ENCODE data around the gene KCNN1. TPM values are rescaled to one million over a fixed set of nuclear protein-coding genes. Genes with fewer than 3 reads are reported as not detected.
A peak's percentile ranks its signal among the peaks of the same experiment; 100 is the strongest.

KCNN1 gene
- total RNA-seq, 1 donor from 2014 or later: 1.8 TPM

DNA sequence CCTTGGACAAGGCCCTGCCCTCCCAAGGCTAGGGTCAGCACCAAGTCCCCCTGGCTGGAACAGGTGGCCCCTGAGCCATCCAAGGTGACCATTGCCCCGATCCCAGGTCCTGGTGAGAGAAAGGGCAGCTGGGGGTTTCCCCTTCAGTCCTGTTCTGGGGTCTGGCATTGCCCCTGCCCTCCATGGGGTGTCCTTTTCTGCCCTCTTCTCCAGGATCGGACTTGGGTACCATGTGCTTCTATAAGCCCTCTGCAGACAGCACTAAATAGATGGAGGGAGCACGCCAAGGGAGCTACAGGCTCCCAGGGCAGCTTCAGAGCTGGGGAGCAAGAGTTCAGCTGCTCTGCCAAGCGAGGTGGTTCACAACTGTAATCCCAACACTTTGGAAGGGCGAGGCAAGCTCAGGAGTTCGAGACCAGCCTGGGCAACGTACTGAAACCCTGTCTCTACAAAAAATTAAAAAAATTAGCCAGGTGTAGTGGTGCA is 13.5 kb upstream of the KCNN1 start:
- peaks cover 36% of the 10 kb centered on the region for H3K4me1 Mint-ChIP-seq
- no peaks in the 10 kb centered on the region for H3K9me3 ChIP-seq (ENCODE audit: low read depth)
- H3K36me3 ChIP-seq: no peaks in the 10 kb centered on the region
- no peak overlapping the region for H3K4me3 ChIP-seq
- peaks cover 44% of the 10 kb centered on the region for H3K4me1 ChIP-seq
- TF ChIP-seq EZH2 (IDR thresholded peaks at IDR 0.05) (no peak), EZH2phosphoT487 (IDR thresholded peaks at IDR 0.05) (no peak)
- TF ChIP-seq, protein P1, sequence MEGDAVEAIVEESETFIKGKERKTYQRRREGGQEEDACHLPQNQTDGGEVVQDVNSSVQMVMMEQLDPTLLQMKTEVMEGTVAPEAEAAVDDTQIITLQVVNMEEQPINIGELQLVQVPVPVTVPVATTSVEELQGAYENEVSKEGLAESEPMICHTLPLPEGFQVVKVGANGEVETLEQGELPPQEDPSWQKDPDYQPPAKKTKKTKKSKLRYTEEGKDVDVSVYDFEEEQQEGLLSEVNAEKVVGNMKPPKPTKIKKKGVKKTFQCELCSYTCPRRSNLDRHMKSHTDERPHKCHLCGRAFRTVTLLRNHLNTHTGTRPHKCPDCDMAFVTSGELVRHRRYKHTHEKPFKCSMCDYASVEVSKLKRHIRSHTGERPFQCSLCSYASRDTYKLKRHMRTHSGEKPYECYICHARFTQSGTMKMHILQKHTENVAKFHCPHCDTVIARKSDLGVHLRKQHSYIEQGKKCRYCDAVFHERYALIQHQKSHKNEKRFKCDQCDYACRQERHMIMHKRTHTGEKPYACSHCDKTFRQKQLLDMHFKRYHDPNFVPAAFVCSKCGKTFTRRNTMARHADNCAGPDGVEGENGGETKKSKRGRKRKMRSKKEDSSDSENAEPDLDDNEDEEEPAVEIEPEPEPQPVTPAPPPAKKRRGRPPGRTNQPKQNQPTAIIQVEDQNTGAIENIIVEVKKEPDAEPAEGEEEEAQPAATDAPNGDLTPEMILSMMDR (IDR thresholded peaks at IDR 0.05): no peak
- peaks cover 68% of the 10 kb centered on the region for H3K27me3 ChIP-seq
- no peak overlapping the region for H2AFZ ChIP-seq (replicated peaks)
- H3K79me2 ChIP-seq (ENCODE audit: low read depth): no peaks in the 10 kb centered on the region
- DNase-seq (ENCODE audit: low spot score): no peak
- no peaks in the 10 kb centered on the region for H3K36me3 Mint-ChIP-seq
- no peak overlapping the region for H3K9ac ChIP-seq
- H3K27ac Mint-ChIP-seq: no peak overlapping the region
- peaks cover 60% of the 10 kb centered on the region for H3F3A ChIP-seq (ENCODE audit: low read depth)
- peak overlapping the region; percentile 82 for H3K4me3 Mint-ChIP-seq
- no peak overlapping the region for H3K27ac ChIP-seq
- peaks cover 48% of the 10 kb centered on the region for H4K20me1 ChIP-seq (ENCODE audit: low read depth)
- H3K4me2 ChIP-seq: no peak overlapping the region
- no peaks in the 10 kb centered on the region for H3K9me3 Mint-ChIP-seq
- peaks cover 30% of the 10 kb centered on the region for H3K27me3 Mint-ChIP-seq (ENCODE audit: insufficient read depth, low read depth)

DNA sequence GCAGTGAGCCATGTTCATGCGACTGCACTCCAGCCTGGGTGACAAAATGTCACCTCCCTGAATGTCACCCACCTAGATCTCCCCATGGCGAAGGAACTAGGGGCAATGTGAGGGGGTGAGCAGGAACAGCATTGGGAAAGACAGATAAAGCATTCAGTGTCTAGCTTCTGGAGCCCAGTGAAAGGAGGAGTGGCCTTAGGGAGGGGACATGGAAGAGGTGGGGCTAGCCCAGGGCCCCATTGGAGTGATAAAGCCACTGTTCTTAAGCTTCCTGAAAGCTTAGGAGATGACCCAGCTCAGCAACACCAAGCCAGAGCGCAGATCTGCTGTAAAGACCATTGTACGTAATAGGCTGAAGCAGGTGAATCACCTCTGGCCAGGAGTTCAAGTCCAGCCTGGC is 13.0 kb upstream of the KCNN1 start:
- TF ChIP-seq EZH2phosphoT487 (IDR thresholded peaks at IDR 0.05) (no peak), EZH2 (IDR thresholded peaks at IDR 0.05) (no peak)
- TF ChIP-seq, protein P1 (IDR thresholded peaks at IDR 0.05): no peak
- no peak overlapping the region for H3K4me2 ChIP-seq
- peaks cover 63% of the 10 kb centered on the region for H3K27me3 ChIP-seq
- H3K4me1 Mint-ChIP-seq: peaks cover 36% of the 10 kb centered on the region
- no peaks in the 10 kb centered on the region for H3K9me3 Mint-ChIP-seq
- H3K27me3 Mint-ChIP-seq (ENCODE audit: insufficient read depth, low read depth): peaks cover 30% of the 10 kb centered on the region
- H3F3A ChIP-seq (ENCODE audit: low read depth): peaks cover 56% of the 10 kb centered on the region
- H4K20me1 ChIP-seq (ENCODE audit: low read depth): peaks cover 48% of the 10 kb centered on the region
- peaks cover 40% of the 10 kb centered on the region for H3K4me1 ChIP-seq
- H3K36me3 ChIP-seq: no peaks in the 10 kb centered on the region
- no peaks in the 10 kb centered on the region for H3K36me3 Mint-ChIP-seq
- no peak overlapping the region for H3K27ac Mint-ChIP-seq
- H3K4me3 Mint-ChIP-seq: peak overlapping the region; percentile 82
- H3K4me3 ChIP-seq: no peak overlapping the region
- H2AFZ ChIP-seq (replicated peaks): no peak overlapping the region
- DNase-seq (ENCODE audit: low spot score): peak; percentile 58
- H3K79me2 ChIP-seq (ENCODE audit: low read depth): no peaks in the 10 kb centered on the region
- H3K9me3 ChIP-seq (ENCODE audit: low read depth): no peaks in the 10 kb centered on the region
- no peak overlapping the region for H3K9ac ChIP-seq
- no peak overlapping the region for H3K27ac ChIP-seq

DNA sequence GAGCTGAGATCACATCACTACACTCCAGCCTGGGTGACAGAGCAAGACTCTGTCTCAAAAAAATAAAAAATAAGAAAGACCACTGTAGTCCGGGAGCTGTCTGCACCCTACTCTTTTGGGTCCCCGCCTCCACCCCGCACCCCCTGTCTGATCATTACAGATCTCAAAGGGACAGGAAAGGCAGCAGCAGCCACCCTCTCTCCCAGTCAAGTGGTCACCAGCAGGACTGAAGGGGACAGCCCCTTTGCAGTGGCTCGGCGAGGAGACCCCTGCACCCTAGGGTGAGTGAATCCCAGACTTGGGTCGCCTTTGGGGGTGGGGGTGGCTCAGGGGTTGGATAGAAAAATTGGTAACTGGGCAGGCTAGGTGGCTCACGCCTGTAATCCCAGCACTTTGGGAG is 12.5 kb upstream of the KCNN1 start:
- Histone ChIP-seq H3K9ac (no peak overlapping the region), H3K4me1 (peaks cover 35% of the 10 kb centered on the region), H3K4me2 (no peak overlapping the region), H3K79me2 (ENCODE audit: low read depth) (no peaks in the 10 kb centered on the region), H3K27ac (no peak overlapping the region), H2AFZ (replicated peaks) (no peak overlapping the region), H3K9me3 (ENCODE audit: low read depth) (no peaks in the 10 kb centered on the region), H4K20me1 (ENCODE audit: low read depth) (peaks cover 43% of the 10 kb centered on the region), H3K4me3 (no peak overlapping the region), H3K36me3 (no peaks in the 10 kb centered on the region), H3K27me3 (peaks cover 58% of the 10 kb centered on the region), H3F3A (ENCODE audit: low read depth) (peaks cover 51% of the 10 kb centered on the region)
- Mint-ChIP-seq H3K4me3 (no peak overlapping the region), H3K9me3 (no peaks in the 10 kb centered on the region), H3K27ac (no peak overlapping the region), H3K4me1 (peaks cover 31% of the 10 kb centered on the region), H3K27me3 (ENCODE audit: insufficient read depth, low read depth) (peaks cover 27% of the 10 kb centered on the region), H3K36me3 (no peaks in the 10 kb centered on the region)
- DNase-seq (ENCODE audit: low spot score): no peak
- TF ChIP-seq EZH2phosphoT487 (IDR thresholded peaks at IDR 0.05): no peak
- TF ChIP-seq EZH2 (IDR thresholded peaks at IDR 0.05): no peak
- TF ChIP-seq, protein P1 (IDR thresholded peaks at IDR 0.05): no peak
